Ovary (tissue), 3 donors: Measurements from ENCODE around the gene MCUB.
"Not testable (repeated sequence)": the region's sequence is repeated elsewhere in the genome, so short reads cannot be mapped to it uniquely, and the experiment has no call there.

Experiments used
- CTCF ChIP-seq, 3 donors: fragments of 450-650 bp in 2 of 3; fragments of 200-600 bp in 1 of 3; IDR thresholded peaks; one replicate each; pipeline versions ENCODE4 v1.5.1 to v1.8.0; 2016 to 2022; ENCODE audit warnings: antibody characterized with exemption in 3 of 3, mild to moderate bottlenecking in 1 of 3
- POLR2A ChIP-seq: fragments of 450-650 bp; IDR thresholded peaks from one replicate; pipeline ENCODE4 v1.6.1; 2017; ENCODE audit warnings: antibody characterized with exemption, mild to moderate bottlenecking, moderate library complexity
- donor health status: DM: no; HTN: no; CAD: no.

DNA sequence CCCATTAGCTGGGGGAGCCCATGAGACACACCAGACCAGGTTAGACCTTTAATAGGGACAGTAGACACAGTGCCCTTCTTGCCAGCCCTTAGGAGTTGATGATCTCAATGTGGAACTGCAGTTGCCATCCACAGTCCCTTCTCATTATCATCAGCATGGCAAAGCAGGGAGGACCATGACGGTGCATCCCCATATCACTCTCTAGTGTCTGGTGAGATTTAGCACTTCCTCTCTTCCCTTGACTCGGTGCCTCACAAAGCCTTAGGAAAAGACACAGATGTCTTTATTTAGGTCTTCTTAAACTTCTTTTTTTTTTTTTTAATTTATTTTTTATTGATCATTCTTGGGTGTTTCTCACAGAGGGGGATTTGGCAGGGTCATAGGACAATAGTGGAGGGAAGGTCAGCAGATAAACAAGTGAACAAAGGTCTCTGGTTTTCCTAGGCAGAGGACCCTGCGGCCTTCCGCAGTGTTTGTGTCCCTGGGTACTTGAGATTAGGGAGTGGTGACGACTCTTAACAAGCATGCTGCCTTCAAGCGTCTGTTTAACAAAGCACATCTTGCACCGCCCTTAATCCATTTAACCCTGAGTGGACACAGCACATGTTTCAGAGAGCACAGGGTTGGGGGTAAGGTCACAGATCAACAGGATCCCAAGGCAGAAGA, 36.5 kb downstream of the MCUB start:
- not testable (repeated sequence) for TF ChIP-seq CTCF (IDR thresholded peaks at IDR 0.05); POLR2A
